Mesothelial cell of epicardium (in vitro differentiated cells): ENCODE measurements around the gene SUCLG2. TPM values are rescaled to one million over a fixed set of nuclear protein-coding genes. Genes with fewer than 3 reads are reported as not detected.
A peak's percentile ranks its signal among the peaks of the same experiment; 100 is the strongest.

ENCODE experiments used
- DNase-seq, 2 experiments: peaks; one replicate each; pipeline ENCODE4 v3.0.0; 2021; ENCODE audit warnings: low spot score in 2 of 2; ENCODE audit not compliant: unreplicated experiment in 2 of 2
- H3K27ac Mint-ChIP-seq: 2 replicates; pipeline ENCODE4 v1.8.0; 2021; ENCODE audit warnings: mixed read lengths
- H3K27me3 Mint-ChIP-seq: 2 replicates; pipeline ENCODE4 v1.8.0; 2021; ENCODE audit warnings: low read depth, mixed read lengths
- H3K36me3 Mint-ChIP-seq: 2 replicates; pipeline ENCODE4 v1.8.0; 2021; ENCODE audit warnings: mixed read lengths
- H3K4me1 Mint-ChIP-seq: 2 replicates; pipeline ENCODE4 v1.8.0; 2021; ENCODE audit warnings: mixed read lengths
- H3K4me3 Mint-ChIP-seq: 2 replicates; pipeline ENCODE4 v1.8.0; 2021; ENCODE audit warnings: mild to moderate bottlenecking, moderate library complexity, mixed read lengths
- H3K9me3 Mint-ChIP-seq: 2 replicates; pipeline ENCODE4 v1.8.0; 2021; ENCODE audit warnings: mixed read lengths
- total RNA-seq: library from RNA; stranded (reverse); gene quantifications from 3 replicates; pipeline ENCODE4 v1.2.1, GENCODE V29; 2021
- TF ChIP-seq, protein P1 (sequence below): fragments of 200-600 bp; sonication (generic); IDR thresholded peaks from one replicate; pipeline ENCODE4 v1.5.0; 2021; ENCODE audit warnings: antibody characterized with exemption; ENCODE audit not compliant: unreplicated experiment

SUCLG2 gene, protein sequence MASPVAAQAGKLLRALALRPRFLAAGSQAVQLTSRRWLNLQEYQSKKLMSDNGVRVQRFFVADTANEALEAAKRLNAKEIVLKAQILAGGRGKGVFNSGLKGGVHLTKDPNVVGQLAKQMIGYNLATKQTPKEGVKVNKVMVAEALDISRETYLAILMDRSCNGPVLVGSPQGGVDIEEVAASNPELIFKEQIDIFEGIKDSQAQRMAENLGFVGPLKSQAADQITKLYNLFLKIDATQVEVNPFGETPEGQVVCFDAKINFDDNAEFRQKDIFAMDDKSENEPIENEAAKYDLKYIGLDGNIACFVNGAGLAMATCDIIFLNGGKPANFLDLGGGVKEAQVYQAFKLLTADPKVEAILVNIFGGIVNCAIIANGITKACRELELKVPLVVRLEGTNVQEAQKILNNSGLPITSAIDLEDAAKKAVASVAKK
- total RNA-seq = 35.0 to 35.9 TPM (median 35.2 TPM) in 3 replicates

DNA sequence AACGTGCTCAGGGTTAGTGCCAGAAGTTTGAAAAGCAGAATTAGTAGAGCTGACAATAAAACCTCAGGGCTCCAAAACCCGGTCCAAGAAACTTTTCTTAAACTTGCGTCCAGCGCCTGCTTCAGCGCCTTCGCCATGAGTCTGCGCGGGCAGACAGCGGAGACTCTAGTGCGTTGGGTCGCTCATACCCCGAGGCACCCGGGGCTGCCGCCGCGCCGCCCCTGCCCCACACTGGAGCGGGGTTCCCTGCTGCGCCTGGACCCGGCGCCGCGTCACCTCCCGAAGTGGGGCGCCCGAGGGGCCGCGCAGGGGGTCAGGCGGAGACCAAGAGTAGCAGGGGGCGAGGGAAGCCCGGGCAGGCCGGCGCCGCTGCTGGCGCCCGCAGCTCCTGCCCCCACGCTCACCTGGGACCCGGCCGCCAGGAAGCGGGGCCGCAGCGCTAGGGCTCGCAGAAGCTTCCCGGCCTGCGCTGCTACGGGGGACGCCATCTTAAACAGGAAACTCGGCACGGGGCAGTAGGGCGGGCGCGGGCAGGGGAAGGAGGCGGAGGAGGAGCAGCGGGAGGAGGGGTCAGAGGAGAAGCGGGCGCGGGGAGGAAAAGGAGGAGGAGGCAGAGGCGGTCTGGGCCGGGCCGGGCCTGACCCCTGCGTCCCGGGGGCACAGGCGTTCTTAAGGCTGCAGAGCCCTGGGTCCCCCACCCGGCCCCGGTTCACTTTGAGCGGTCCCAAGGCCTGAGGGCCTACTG is at the start of gene SUCLG2:
Gene SUCLG2 (minus strand): TSS at position 514 of the 745 bp plus-strand sequence. CDS start 26 bp downstream, at position 488.
- Mint-ChIP-seq H3K4me3 (peak within 1 kb of the TSS; percentile 77), H3K36me3 (peaks cover 4% of the 10 kb centered on the region), H3K9me3 (peaks cover 16% of the 10 kb centered on the region), H3K4me1 (peaks cover 44% of the 10 kb centered on the region), H3K27me3 (no peaks in the 10 kb centered on the region), H3K27ac (peak within 1 kb of the TSS; percentile 95)
- DNase-seq = peak; percentile 63 to 82
- TF ChIP-seq, protein P1, sequence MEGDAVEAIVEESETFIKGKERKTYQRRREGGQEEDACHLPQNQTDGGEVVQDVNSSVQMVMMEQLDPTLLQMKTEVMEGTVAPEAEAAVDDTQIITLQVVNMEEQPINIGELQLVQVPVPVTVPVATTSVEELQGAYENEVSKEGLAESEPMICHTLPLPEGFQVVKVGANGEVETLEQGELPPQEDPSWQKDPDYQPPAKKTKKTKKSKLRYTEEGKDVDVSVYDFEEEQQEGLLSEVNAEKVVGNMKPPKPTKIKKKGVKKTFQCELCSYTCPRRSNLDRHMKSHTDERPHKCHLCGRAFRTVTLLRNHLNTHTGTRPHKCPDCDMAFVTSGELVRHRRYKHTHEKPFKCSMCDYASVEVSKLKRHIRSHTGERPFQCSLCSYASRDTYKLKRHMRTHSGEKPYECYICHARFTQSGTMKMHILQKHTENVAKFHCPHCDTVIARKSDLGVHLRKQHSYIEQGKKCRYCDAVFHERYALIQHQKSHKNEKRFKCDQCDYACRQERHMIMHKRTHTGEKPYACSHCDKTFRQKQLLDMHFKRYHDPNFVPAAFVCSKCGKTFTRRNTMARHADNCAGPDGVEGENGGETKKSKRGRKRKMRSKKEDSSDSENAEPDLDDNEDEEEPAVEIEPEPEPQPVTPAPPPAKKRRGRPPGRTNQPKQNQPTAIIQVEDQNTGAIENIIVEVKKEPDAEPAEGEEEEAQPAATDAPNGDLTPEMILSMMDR = no peak

DNA sequence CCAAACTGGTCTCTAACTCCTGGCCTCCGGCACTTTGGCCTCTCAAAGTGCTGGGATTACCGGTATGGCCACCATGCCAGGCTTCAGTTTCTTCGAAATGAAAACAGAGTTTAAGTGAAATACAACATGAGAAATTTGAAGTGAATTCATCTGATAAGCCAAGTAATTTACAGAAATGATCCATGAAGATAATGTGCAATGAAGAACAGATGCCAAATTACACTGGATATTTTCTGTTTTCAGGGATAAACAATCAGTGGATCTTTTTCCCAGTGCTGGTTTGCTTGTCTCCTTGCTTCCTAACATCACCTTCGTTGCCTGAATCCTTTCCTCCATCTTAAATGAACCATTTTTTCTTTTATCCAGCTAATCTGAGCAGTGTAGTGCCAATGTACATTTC is 46.2 kb upstream of the SUCLG2 start:
- H3K9me3 Mint-ChIP-seq = peaks cover 2% of the 10 kb centered on the region
- H3K4me3 Mint-ChIP-seq = no peak overlapping the region
- no peak overlapping the region for H3K27ac Mint-ChIP-seq
- no peak for DNase-seq
- TF ChIP-seq, protein P1 = no peak
- no peaks in the 10 kb centered on the region for H3K27me3 Mint-ChIP-seq
- H3K36me3 Mint-ChIP-seq = no peaks in the 10 kb centered on the region
- H3K4me1 Mint-ChIP-seq = no peaks in the 10 kb centered on the region

DNA sequence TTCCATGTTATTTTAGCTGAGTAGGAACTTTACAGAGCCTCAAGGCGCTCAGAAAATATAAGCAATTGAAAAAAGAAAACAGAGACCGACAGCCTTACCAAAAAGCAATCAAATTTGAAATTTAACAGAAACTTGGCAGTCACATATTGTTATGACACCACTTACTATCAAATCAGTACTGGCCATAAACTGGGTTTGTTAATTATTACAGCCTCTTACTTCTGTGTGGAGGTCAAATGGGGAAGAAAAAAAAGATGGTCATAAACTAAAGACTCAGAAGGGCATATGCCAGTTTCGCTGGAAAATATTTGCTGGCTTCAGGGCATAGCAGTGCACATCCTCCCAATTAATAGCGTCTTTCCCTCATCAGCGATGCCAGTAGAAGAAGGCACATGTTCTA is 45.5 kb upstream of the SUCLG2 start:
- DNase-seq = no peak
- no peaks in the 10 kb centered on the region for H3K27me3 Mint-ChIP-seq
- H3K27ac Mint-ChIP-seq = no peak overlapping the region
- H3K4me1 Mint-ChIP-seq = no peaks in the 10 kb centered on the region
- TF ChIP-seq, protein P1 = no peak
- no peaks in the 10 kb centered on the region for H3K36me3 Mint-ChIP-seq
- peaks cover 4% of the 10 kb centered on the region for H3K9me3 Mint-ChIP-seq
- no peak overlapping the region for H3K4me3 Mint-ChIP-seq

DNA sequence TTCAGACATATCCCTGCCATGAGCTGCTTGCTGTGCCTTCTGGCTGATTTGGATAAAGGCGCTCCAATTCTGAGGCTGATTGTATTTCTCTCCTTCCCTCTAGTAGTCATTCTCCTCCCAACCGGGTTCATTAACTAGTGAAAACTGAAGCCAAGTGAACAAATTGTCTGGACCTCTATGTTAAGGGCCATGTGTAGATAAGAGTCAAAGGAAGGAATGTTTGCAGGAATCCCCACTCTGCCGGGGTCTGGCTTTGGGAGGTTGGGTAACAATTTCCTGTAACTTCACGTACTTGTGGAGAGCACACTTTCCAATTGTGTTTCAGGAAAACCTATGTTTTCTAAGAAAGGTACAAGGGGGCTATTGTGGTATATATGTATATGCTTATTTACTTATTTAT is 38.2 kb upstream of the SUCLG2 start:
- Mint-ChIP-seq H3K36me3 (peaks cover 4% of the 10 kb centered on the region), H3K27ac (no peak overlapping the region), H3K4me3 (no peak overlapping the region), H3K4me1 (peaks cover 13% of the 10 kb centered on the region), H3K9me3 (peaks cover 9% of the 10 kb centered on the region), H3K27me3 (no peaks in the 10 kb centered on the region)
- TF ChIP-seq, protein P1 = no peak
- no peak for DNase-seq

DNA sequence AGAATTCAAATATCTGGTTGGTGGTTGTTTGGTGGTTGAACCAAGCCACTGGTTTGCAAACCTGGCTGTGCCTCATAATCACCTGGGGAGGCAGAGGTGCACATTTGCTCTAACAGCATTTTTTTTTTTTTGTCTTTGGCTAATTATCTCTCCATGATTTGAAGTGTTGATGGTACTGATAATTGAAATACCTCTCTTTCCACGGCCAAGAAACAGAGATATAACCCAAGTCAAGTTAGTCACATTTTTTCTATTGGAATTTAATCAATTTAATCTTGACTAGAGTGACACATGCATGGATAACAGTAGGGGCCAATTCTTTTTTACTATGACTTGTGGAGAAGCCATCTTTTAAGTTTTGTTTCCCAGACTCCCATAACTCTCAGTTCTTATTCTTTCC is 37.5 kb upstream of the SUCLG2 start:
- no peak for DNase-seq
- TF ChIP-seq, protein P1 = no peak
- Mint-ChIP-seq H3K9me3 (peaks cover 9% of the 10 kb centered on the region), H3K27me3 (no peaks in the 10 kb centered on the region), H3K36me3 (peaks cover 4% of the 10 kb centered on the region), H3K4me3 (no peak overlapping the region), H3K4me1 (peaks cover 13% of the 10 kb centered on the region), H3K27ac (no peak overlapping the region)
